SIG-M5 treated with dmso at 0.1 percent for 504 hours (cell line): ENCODE measurements around the gene RRM1.

Experiments used
- DNase-seq: peaks from one replicate; lab custom pipeline; 2025; ENCODE audit not compliant: unreplicated experiment; lab: John Stamatoyannopoulos, UW

Gene RRM1

GRCh38 chr11:4185561-4185960 lies 91.0 kb downstream of the RRM1 start:
- no peak for DNase-seq

DNA sequence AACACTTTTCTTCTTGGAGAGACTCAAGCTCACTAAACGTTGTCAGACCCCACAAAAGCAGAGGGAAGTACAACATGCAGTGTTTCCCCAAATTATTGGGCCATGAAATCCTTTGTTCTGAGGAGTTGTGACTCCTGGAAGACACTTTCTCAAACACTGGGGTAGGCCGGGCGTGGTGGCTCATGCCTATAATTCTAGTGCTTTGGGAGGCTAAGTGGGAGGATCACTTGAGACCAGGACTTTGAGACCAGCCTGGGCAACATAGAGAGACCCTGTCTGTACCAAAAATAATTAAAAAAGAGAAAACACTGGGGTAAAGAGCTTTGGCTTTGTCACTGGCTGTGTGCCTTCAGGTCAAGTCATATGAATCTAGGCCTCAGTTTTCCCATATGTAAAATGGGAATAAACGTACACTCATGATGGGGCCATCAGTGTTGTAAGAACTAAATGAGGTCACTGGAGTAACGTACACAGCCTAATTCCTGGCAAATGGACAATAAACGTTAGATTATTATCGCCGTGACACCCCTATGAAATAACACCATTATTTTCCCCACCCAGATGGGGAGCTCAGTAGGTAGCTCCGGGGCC lies 92.0 kb downstream of the RRM1 start:
- DNase-seq = no peak

DNA sequence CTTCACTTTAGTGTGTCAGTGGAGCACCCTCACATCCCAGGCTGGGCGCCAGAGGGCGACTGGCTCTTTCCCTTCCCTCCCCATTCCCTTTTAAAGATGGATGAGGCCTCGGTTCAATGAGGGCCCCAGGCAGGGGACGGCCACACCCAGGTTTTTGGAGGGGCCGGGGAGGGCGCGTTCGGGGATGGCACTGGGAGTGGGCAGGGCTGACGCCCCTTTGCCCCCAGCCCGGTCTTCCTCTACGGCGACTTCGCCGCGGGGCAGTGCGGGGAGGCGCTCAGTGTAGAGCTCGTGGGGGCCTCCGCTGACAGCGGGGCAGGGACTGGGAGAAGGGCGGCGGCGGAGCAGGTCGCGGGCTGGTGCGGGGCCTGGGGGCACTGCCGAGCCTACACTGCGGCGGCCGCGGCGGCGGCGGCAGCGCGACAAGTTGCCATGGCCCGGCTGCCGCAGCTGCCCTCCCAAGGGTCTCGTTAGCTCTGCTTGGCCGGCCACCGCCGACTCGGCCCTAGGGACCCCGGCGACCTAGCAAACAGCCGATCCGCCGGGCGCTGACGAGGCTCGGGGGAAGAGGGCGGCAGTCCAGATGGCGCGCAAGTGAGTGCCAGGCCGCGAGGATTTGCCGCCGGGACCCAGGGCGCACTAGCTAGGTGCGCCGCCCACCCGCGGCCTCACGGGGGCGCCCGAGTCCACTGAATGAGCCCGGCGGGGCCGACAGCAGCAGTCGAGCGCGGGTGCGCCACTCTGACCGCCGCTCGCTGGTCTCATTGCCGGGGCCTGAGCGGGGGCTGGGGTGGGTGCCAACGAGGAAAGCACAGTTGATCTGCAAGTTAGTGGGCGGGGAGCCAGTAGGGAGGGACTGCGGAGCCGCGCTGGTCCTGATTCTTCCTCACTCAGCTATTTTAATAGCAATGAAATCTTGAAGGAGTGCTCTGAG lies 92.7 kb downstream of the RRM1 start:
- peak; percentile 57 for DNase-seq
